GM19467 (cell line): ENCODE data around the gene LTBP4.
"Not testable (repeated sequence)": the region's sequence is repeated elsewhere in the genome, so short reads cannot be mapped to it uniquely, and the experiment has no call there.

Experiments
- ATAC-seq: cut with Tn5 transposase; IDR thresholded peaks from one replicate; pipeline ENCODE4 v1.9.1; 2021; ENCODE audit warnings: mild to moderate bottlenecking, moderate library complexity; ENCODE audit not compliant: unreplicated experiment

The LTBP4 gene

DNA sequence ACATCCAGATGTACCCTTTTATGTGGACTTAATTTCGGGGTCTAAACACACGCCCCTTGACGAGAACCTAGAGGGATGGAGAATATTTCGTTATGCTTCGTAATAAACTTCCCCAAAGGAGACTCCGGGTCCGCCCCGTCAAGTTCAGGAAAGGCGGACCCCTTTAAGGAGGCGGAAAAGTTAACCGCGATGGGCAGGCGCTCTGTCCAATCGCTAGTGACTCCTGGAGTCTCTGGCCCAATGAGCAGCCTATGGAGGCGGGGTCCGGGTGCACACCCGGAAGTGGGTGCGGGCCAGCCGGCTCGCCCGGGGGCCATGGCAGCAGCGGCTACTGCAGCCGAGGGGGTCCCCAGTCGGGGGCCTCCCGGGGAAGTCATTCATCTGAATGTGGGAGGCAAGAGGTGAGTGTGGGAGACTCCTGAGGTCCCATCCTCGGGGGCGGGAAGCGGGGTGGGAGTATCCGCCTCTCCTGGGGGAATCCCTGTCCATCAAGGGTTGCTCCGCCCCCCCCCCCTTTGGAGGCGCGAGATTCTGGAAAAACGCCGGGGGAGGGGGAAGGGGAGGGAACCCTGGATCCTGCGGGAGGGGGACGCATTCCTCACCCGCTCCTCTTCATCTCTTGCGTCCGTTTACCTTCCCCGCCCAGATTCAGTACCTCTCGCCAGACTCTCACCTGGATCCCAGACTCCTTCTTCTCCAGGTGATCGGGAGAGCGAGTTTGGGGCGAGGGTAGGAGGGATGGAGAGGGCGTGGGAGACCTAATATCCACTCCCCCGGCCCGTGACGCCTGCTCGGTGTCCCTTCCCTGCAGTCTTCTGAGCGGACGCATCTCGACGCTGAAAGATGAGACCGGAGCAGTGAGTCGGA is 24.4 kb upstream of the LTBP4 start, which contains the start of gene SHKBP1:
Gene SHKBP1 (plus strand): TSS at position 289 of the 867 bp plus-strand sequence. CDS start 27 bp downstream, at position 316.
- peak; percentile 92 for ATAC-seq

- no peak for ATAC-seq
Observed at GRCh38 chr19:40578442-40578908, 22.7 kb upstream of the LTBP4 start.

DNA sequence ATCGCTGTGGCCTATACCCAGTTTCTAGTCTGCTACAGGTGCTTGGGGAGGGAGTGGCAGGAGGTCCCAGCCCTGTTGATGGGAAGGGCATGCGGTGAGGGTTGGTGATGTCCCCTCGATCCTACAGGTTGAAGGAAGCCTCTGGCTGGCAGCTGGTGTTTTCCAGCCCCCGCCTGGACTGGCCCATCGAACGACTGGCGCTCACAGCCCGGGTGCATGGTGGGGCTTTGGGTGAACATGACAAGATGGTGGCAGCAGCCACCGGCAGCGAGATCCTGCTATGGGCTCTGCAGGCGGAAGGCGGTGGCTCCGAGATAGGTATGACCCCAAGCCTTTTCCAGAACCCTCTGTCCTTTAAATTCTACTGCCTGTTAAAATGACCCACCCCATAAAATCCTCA is 20.6 kb upstream of the LTBP4 start:
- no peak for ATAC-seq

DNA sequence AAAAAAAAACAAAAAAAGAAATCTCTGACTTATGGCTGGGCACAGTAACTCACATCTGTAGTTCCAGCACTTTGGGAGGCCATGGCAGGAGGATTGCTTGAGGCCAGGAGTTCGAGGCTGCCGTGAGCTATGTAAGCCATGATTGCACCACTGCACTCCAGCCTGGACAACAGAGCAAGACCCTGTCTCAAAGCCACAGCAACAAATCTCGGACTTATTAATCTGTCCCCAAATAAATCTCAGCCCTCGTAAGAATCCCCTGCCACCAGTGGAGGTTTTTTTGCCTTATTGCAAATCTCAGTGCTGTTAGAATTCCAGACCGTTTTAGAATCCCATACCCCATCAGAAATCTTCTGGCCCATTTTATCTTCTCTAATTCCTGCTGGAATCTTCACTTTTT is 19.6 kb upstream of the LTBP4 start:
- no peak for ATAC-seq

GRCh38 chr19:40582467-40582866 is 18.7 kb upstream of the LTBP4 start:
- ATAC-seq = no peak

DNA sequence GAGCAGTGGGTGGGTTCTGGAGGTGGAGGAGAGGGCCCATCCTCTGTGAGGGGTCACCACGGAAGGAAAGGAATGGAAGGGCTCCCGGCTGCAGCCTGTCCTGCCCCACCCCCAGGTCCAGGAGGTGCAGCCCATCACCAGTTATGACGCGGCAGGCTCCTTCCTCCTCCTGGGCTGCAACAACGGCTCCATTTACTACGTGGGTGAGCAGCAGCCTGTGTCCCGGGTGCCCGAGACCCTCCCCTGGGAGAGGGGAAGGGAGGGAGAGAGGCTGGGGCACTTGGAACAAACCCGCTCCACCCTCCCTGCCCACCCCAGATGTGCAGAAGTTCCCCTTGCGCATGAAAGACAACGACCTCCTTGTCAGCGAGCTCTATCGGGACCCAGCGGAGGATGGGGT is 17.9 kb upstream of the LTBP4 start:
- ATAC-seq = no peak

- ATAC-seq = no peak
Observed at GRCh38 chr19:40584007-40584406, 17.2 kb upstream of the LTBP4 start.

DNA sequence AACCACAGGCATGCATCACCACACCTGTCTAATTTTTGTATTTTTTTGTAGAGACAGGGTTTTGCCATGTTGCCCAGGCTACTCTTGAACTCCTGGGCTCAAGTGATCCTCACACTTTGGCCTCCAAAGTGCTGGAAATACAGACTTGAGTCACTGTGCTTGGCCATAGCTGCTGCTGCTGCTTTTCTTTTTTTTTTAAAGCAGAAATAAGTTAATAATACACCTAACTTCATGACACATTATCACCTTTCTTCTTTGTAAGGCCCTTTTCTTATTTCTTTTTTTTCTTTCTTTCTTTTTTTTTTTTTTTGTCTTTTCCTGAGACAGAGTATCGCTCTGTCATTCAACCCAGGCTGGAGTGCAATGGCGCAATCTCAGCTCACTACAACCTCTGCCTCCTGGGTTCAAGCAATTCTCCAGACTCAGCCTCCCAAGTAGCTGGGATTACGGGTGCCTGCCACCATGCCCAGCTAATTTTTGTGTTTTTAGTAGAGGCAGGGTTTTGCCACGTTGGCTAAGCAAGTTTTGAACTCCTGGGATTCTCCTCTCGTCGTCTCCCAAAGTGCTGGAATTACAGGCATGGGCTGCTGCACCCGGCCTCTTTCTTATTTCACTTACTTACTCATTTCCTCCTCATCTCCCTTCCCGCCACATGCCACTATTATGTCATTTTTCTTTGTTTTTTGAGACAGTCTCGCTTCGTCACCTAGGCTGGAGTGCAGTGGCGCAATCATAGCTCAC is 15.8 kb upstream of the LTBP4 start:
- no peak for ATAC-seq

DNA sequence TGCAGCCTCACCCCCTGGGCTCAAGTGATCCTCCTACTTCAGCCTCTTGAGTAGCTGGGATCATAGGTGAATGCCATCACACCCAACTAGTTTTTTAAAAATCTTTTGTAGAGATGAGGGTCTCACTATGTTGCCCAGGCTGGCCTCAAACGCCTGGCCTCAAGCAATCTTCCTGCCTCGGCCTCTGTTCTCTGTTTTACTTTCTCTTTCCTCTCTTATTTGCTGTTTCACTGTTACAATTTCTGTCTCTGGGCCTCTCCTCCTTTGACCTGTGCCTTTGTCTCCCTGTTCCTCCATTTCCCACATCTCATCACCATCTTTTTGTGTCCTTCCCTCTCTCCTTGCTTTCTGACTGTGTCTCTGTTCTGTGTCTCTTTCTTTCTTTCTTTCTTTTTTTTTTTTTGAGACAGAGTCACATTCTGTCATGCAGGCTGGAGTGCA is 15.2 kb upstream of the LTBP4 start:
- ATAC-seq = no peak

GRCh38 chr19:40586611-40587010 is 14.6 kb upstream of the LTBP4 start:
- ATAC-seq = no peak

DNA sequence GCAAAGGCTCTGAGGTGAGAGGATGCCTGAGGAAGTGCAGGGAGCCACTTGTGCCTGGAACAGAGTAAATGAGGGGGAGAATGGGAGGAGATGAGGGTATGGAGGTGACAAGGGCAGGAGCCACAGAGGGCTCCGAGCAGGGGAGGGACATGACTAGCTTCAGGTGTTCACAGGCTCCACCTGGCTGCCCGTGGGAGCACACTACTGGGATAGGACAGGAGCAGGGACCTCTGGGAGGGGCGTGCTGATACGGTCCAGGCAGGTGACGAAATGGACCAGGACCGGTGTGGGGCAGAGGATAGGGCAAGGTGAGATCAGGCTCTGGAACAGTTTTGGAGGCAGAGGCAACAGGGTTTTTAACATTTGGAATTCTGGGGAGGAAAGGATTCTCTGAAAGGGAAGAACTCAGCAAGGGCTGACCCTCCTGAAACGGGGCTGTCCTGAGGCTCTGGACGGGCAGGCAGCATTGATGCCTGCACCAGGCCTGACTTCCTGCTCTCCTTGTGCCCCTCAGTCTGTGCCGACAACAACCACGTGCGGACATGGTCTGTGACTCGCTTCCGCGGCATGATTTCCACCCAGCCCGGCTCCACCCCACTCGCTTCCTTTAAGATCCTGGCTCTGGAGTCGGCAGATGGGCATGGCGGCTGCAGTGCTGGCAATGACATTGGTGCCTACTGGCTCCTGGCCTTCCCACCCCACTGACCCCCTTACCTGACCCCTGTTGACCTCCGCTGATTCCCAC is 12.9 kb upstream of the LTBP4 start:
- no peak for ATAC-seq

DNA sequence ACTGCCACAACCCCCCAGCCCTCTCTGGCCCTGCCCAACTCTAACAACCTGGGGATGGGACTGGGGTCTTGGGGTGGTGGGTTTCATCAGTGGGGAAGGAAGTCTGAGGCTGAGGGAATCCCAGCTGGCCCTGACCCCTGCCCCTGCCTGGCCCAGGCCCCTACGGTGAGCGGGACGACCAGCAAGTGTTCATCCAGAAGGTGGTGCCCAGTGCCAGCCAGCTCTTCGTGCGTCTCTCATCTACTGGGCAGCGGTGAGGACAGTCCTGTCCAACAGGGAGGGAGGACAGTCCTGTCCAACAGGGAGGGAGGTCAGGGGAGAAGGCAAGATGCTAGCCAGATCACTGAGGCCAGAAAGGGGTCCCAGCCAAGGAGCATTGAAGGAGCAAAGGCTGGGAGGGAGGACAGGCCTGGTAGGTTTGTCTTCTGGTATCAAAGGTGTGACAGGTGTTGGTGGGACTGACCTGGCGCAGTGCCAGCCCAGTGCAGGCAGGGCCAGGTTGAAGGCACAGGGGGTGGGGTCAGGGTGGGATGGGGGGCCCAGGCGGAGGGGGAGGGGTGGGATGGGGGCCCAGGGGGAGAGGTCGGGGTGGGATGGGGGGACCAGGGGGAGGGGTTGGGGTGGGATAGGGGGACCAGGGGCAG is 12.1 kb upstream of the LTBP4 start:
- ATAC-seq = no peak

GRCh38 chr19:40589591-40590429 is 11.4 kb upstream of the LTBP4 start:
- ATAC-seq = no peak

- no peak for ATAC-seq
Observed at GRCh38 chr19:40590464-40591265, 10.5 kb upstream of the LTBP4 start.

DNA sequence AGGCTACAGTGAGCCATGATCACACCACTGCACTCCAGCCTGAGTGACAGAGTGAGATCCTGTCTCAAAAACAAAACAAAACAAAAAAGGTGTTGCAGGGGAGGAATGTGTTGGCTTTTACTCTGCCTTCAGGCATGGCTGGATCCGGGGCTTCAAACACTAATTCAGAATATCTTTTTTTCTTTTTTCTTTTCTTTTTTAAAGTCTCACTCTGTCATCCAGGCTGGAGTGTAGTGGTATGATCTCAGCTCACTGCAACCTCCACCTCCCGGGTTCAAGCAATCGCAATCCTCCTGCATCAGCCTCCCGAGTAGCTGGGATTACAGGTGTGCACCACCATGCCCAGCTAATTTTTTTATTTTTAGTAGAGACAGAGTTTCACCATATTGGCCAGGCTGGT is 9.4 kb upstream of the LTBP4 start:
- not testable (repeated sequence) for ATAC-seq

- no peak for ATAC-seq
Observed at GRCh38 chr19:40592170-40592569, 9.0 kb upstream of the LTBP4 start.

- ATAC-seq = no peak
Observed at GRCh38 chr19:40594255-40594654, 6.9 kb upstream of the LTBP4 start.

GRCh38 chr19:40594657-40595091 is 6.5 kb upstream of the LTBP4 start:
- ATAC-seq = no peak
